ENCODE measurements around the gene RIPPLY2.
"Not testable (repeated sequence)": the region's sequence is repeated elsewhere in the genome, so short reads cannot be mapped to it uniquely, and the experiment has no call there.

Gene RIPPLY2

DNA sequence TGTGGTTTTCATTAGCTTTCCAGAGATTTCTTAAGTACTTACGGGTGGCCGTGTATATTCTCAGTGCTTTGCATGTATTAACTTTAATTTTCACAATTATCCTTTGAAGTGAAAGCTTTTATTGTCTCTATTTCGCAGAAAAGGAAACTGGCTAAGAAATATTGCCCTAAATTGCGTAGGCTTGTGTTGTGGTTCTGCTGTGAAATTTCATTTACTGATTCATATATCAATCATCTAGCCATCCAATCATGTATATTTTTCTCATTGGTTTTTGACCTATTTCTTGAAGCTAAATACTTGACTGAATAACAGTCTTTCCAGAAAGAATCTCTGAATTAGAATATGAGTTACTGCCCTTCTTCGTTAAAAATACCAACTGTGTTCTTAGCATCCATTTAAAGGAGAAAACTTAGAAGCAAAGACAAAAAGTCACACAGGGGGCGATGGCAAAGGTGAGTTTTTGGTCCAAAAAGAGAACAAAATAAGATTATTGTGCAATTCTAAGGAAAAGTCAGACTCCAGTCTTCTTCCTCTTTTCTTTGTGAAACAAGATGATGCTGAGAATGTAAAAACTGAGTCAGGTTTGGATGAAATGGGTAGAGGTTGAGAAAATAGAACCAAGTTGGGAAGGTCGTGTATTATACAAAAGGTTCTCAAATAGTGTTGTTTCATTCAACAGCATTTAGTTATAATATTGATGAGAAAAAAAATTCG, 7.8 kb downstream of the RIPPLY2 start:
- DNase-seq, result no peak

DNA sequence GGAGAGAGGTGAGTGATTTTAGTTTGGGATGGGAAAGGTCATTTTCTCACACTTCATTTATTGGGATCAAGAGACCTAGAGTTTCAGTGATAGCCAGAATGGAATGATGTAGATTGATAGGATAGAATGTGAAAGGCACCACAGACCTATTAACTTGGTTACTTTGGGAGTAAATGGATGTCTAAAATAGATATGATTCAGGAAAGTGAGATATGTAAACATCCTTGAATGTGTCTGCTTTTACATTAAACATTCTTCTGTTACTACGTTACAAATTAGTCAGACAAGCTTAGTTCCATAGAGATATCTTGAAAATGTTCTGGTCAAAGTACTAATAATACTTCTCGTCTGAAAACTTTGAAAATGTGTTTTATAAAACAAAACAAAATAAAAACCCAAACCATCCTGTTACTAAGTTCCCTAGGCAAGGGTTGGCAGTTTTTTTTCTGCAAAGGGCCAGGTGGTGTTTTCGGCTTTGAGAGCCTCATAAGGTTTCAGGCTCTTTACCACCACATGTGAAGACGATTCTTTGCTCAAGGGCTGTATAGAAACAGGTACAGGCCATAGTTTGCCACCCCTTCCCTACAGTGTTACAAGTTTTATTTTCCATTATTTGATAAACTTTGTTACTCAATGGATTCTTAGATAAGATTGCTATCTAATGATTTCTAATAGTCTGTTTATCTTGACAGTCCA, 9.8 kb downstream of the RIPPLY2 start:
- no peak for DNase-seq

DNA sequence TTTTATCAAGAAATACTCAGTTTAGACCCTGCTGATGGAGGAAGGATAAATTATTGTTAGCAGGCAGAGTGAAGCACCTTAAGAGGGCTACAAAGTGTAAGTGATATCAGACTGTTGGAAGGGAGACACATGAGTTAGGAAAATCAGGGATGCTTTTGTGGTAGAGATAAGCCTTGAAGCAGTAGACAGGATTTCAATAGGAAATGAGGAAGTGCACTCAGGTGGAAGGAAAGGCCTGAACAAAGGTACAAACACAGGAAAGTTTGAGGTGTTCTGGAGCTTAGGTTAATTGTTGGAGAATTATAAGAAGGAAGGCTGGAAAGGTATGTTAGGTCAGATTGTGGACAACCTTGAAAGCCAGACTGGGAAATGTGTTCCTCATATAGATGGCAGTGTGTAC, 13.9 kb downstream of the RIPPLY2 start:
- no peak for DNase-seq

- no peak for DNase-seq
Observed at GRCh38 chr6:83867527-83868161, 14.5 kb downstream of the RIPPLY2 start.

DNA sequence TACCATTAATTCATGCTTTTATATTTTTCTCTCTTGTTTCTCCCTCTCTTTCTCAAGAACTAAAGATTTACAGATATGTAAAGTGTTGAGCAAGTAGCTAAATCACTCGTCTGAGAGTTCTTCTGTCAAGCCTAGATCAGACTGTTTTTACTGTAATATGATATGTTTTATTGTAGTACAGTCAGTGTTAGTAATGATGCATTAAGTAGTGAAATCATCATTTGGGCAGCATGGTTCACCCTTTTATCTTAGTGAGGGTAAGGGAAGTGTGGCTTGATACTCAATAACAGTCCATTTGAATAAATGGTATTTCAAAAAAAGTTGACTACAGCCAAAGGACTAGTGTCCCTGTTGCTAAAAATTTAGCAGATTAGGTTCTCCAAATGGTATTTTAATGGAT, 15.5 kb downstream of the RIPPLY2 start:
- DNase-seq, result no peak

GRCh38 chr6:83870649-83871048, 17.5 kb downstream of the RIPPLY2 start:
- no peak for DNase-seq

DNA sequence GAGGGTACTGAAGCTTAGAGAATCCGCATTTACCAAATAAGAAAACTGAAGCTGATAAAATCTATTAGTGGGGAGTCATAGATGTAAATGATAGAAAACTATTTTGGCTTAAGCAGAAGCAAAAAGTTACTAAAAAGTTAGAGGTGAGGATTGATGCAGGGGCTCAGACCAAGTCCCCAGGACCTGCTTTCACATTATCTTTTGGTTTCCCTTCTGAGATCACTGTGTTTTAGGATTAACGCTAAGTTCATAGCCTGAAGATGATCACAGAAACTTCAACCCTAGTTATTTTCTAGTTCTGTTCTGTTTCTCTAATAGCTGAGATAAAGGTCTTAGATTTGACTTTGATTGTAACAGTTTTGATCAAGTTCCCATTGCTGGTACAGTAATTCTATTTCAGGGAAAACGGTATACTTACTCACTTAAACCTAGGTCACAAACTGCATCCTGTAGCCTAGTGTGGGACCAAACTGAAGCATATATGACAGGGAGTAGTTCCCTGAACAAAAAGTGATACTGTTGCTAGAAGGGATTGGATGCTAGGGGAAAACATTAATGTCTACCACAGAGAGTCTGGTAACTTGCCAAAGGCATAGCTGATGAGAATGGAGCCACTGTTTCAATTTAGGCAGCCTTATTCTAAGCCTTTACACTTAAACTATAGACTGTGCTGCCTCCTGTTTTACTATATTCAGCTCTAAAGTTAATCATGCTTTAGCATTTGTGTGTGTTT, 19.4 kb downstream of the RIPPLY2 start:
- DNase-seq, result no peak

GRCh38 chr6:83873869-83874268, 20.7 kb downstream of the RIPPLY2 start:
- no peak for DNase-seq

DNA sequence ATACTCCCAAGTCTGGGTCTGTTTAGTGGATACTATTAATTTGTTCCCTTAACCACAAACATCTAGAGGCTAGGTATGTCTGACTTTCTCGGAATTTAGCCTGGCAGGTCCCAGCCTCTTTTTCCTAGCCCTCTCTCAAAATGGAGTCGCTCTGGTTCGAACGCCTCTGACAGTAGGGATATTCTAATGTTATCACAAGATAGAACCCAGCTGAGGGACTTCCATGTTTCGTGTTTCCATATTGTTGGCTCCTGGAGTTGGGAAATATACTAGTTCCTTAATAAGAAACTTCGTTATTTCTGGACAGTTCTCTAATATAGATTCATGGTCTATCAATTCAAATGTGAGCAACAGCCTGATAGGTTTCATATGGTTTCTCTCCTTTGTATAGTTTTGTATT, 22.7 kb downstream of the RIPPLY2 start:
- no peak for DNase-seq

DNA sequence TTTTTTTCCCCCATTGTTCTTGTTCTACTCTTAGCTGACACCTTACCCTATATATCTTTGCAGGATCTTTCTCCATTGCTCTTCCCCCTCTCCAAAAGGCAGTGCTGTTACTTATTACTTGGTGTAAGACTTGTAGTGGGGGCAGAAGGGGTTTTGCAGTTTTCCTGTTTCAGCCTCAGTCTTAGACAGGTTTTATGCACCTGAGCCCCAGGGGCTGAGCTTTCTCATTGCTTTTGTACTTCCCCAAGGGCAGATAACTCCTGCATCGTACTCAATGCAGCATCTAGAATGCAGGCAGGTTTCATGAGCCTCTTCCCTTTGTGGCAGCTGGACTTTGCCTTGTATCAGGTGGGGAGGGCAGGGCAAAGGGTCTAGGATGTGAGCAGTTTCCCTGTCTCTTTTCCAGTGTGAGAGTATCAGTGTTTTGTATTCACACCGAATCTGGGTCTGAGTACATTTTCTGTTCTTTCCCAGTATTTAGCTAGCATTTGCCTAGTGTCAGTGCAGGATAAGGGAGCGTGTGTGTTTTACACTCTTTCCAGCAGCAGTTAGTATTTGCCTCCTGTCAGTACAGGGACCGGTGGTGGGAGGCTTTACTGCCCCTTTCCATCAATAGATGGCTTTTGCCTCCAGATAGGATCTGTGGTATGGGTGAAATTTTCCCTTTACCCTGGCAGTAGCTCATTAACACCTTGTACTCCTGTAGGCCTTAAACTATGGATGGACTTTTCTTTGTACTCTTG, 25.9 kb downstream of the RIPPLY2 start:
- DNase-seq, result no peak

DNA sequence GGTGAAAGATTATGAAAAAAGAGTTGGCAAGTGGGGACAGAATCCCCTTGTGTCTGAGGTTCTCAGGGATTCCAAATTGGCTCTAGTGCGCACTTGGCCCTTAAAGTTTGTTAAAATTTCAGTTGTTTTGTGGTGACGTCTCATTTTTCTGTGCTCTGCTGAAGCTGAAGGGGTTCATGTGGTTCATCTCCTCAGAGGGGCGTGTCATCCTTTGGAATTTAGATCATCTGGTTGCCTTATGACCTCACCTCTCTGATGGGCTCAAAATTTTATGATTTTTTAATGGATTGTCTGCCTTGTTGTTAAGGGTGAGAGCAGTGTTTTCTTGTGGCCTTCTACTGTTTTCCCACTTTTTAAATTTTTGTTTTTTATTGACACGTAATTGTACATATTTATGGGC, 26.6 kb downstream of the RIPPLY2 start:
- no peak for DNase-seq

- no peak for DNase-seq
Observed at GRCh38 chr6:83883240-83883639, 30.1 kb downstream of the RIPPLY2 start.

DNA sequence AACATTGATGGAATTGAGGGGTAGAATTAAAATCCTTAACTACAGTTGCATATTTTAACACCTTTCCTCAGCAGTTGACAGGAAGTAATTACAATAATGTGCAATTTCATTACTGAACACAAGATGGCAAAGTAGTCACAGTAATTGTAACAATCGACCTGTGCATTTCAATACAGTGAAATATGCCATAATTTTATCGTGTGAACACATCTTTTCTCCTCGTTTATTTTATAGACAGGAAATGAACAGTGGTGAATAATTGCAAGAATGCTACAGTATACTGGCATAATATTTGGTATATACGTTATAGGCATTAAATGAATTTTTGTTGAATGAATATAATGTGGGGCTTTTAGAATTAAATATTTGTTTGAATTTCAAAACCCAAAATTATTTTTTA, 31.4 kb downstream of the RIPPLY2 start:
- peak; percentile 23 to 64 for DNase-seq

- DNase-seq, result no peak
Observed at GRCh38 chr6:83885984-83886383, 32.8 kb downstream of the RIPPLY2 start.

- no peak for DNase-seq
Observed at GRCh38 chr6:83889621-83890020, 36.5 kb downstream of the RIPPLY2 start.

- no peak for DNase-seq
Observed at GRCh38 chr6:83890520-83890919, 37.4 kb downstream of the RIPPLY2 start.

- DNase-seq, result no peak
Observed at GRCh38 chr6:83891586-83891985, 38.4 kb downstream of the RIPPLY2 start.

GRCh38 chr6:83893024-83893423, 39.9 kb downstream of the RIPPLY2 start:
- no peak for DNase-seq

- DNase-seq, result not testable (repeated sequence)
Observed at GRCh38 chr6:83897094-83897493, 43.9 kb downstream of the RIPPLY2 start.

- no peak for DNase-seq
Observed at GRCh38 chr6:83901624-83902023, 48.5 kb downstream of the RIPPLY2 start.

GRCh38 chr6:83904395-83904794, 51.2 kb downstream of the RIPPLY2 start:
- no peak for DNase-seq

- DNase-seq, result no peak
Observed at GRCh38 chr6:83905648-83906047, 52.5 kb downstream of the RIPPLY2 start.
